HL-60/S4 (cell line): ENCODE results near the gene SIK3.

ENCODE experiments used
- in situ Hi-C: fragments of 300-500 bp; cut with MboI; formaldehyde crosslinking; loops from 2 replicates; pipeline ENCODE4 v1.14.3; 2022; ENCODE audit warnings: low sequenced_read_pairs

SIK3 gene

DNA sequence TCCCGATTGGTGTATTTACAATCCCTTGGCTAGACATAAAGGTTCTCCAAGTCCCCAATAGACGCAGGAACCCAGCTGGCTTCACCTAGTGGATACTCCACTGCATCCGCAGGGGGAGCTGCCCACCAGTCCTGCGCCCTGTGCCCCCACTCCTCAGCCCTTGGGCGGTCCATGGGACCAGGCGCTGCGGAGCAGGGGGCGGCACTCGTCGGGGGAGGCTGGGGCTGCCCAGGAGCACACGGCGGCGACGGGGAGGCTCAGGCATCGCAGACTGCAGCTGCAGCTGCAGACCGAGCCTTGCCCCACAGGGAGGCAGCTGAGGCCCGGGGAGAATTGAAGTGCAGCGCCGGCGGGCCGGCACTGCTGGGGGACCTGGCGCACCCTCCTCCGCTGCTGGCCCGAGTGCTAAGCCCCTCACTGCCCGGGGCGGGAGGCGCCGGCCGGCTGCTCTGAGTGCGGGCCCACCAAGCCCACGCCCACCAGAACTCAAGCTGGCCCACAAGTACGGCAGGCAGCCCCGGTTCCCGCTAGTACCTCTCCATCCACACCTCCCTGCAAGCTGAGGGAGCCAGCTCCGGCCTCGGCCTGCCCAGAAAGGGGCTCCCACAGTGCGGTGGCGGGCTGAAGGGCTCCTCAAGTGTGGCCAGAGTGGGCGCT lies 12.2 kb upstream of the SIK3 start:
- in situ Hi-C loops = no loop called here

DNA sequence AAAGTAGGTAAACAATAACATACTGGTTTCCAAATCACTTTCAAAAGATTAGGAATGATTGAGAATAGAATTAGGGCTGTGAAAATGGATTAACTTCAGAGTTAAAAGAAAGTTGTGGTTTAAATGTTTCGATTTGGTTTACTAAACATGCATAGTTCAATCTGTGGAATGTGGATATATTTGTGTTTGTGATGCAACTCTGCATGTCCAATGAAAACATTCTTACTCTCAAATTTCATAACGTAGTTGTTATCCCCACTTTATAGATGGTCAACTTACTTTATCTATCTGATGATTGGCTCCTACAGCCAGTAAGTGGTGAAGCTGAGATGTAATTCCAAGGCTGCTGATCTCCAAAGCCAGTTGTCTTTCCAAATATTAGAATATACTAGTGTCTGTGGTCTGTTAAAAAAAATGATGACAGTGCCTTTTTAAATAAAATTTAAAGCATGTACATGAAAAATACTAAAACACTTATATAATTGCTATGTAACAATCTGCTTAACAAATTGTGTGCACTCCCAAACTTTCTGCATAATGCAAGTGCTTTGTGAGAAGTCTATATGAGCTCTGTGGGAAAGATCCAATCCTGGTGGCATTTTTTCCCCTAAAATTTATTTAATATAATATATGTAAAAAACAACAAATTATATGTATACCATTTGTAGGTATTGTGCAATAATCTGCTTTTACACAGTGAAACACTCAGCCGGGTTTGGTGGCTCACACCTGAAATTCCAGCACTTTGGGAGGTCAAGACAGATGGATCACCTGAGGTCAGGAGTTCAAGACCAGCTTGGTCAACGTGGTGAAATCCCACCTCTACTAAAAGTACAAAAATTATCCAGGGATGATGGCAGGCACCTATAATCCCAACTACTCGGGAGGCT lies 9.7 kb upstream of the SIK3 start:
- in situ Hi-C loops = loop anchor here (10.0 kb wide), 1 partner anchor 233 kb away; no protein-coding TSS in a partner anchor

DNA sequence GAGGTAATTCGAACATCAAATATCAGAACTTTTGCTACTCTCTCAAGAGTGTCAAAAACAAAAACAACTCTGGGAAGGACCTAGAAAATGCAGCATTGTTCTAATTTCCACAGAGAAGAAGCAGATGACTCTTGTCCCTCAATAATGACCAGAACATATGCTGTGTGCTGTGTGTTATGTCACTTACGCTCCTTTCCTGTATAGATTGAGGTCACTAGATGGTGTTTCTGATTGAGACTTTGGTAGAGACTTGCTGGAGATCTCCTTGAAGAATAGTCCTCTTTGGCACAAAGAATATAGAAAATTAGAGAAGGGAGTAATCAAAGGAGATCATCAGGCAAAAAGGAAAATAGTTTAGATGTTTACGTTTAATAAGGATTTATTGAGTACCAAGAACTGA lies 2.3 kb upstream of the SIK3 start:
- in situ Hi-C loops = loop anchor here (10.0 kb wide), 1 partner anchor 226 kb away; no protein-coding TSS in a partner anchor

DNA sequence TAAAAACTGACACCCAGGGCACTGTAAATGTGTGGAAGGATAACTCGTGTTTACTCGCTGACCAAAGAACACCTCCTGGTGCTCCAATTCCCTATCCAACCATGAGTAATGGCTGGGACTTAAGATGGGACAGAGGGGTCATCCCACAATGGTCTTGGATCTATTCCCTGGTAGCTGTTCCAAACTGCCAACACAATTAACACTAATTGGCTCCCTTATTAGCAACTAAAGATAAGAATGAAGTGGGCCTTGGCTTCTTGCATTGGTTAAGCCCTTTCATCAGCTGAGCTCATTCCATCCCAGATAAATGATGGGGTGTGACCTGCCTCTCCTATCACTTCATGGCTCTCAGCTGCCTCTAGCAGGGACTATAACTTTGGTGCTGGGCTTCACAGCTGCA lies 1.5 kb upstream of the SIK3 start:
- in situ Hi-C loops = loop anchor here (10.0 kb wide), 1 partner anchor 225 kb away; no protein-coding TSS in a partner anchor

DNA sequence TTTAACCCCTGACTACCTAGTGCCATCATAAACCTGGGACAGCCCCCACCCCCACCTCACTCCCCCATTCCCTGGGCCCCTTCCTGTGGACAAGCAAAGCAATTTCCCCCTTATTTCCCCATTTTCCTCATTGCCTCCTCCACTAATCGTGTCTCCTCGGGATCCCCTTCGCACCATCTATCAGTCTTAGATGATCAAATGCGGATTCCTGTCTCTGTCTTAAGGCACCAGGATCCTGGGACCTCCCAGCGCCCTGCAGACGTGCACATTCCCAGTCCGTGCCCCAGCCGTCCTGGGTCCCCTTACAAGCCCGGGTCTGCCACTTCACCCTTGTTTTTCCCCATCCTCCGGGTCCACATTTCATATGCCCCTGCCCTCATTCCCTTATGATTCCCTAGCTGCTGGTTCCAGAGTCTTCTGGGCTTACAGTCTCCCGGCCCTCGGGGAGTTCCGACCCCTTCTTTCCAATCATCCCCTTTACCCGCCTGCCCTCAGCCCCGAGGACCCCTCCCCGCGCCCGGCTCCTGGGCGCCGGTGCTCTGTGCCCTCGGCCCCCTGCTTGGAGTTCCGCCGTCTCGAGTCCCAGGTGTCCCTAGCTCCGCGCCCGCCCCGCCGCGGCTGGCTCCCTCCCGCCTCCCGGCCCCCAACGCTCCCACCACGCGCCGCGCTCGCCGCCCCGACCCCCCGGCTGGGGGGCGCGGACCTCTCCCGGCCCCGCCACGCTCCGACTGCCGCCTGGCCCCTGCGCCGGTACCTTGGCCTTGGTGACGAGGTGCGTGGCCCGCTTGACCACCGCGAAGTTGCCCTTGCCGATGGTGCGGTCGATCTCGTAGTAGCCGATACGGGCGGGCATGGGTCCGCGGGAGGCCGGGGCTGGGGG lies 599 bp downstream of the SIK3 start:
- in situ Hi-C loops = no loop called here

DNA sequence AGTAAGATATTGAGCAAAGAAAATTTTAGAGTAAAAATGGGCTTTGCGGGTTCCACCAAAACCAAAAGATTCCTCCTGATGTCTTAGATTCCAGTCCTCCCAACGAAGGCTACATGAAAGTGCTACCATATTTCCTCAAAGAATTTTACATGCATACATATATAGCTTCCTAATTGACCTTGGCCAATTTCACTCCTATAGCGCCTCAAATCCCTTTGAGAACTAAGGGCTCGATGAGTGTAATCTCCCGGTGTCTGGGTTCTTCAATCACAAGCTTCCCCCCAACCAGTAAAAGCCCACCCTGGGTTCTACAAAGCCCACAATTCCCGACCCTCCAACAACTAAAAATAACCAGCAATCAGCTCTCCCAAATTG lies 1.2 kb downstream of the SIK3 start:
- in situ Hi-C loops = no loop called here

DNA sequence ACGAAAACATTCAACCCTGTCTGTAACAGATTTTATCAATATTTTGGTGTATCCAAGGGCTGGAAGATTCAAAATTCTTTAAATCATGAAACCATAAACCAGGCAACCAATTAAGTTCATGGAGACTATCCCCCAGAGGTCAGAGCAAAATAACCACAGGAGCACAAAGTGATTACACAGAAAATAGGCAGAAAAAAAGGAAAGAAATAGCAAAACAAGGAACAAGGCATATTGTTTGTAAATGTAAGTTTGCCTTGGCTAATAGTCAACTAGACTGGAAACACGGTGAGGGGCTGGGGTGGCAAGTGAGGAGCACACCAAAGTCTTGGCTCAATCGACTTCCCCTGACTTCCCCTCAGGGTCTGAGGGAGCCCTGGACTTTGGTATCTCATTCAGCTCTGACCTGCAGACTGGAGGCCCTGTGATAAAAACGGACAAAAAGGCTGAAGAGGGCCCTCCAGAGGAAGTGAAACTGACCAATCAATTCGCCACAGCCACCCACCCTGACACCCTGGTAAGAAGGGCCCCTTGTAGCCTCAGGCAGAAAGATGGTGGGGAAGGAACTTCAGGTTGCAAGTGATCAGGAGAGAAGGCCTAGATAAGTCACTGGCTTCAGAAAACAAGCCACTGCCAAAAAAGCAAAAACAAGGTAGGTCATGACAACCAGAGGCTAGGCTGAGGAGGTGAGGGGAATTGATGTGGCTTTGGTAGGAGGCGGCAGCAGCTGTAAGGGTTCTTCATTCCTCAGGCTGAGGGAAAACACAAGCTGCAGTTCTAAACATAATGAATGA lies 1.8 kb downstream of the SIK3 start:
- in situ Hi-C loops = no loop called here

DNA sequence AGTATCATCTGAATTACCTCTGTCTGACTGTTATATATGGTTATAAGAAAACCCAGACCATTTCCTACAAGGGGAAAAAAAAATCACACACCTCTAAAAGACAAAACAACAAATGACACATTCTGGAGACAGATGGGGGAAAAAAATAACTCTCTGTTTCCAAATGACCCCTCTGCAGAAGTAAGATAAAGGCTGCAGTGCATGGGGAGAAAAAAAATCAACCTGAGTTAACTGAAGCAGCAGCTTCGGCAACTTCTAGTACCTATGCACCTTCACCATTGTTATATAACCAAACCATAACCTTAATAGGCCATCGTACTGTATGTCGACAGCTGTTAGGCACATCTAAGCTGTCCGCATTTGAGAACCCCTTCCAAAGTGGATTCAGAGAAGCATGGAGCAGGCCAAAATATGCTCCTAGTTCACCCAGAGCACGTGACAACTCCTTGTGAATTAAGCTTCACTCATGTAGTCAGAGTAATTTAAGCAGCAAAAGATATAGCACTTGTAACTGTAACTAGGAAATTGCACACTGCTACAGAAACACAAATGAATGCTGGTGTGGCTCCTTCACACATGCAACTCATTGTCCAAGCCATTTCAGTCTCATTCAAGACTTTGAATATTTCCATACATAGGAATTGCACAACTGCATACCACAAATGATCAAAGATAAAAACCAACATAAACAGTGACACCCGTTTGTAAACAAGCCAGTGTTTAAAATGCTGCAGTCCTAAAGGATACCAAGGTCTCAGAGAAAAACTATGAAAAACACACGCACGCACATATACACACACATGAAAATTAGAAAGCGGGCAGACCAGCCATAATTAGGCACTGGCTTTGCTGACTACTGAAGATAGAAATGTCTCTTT lies 2.7 kb downstream of the SIK3 start:
- in situ Hi-C loops = no loop called here

DNA sequence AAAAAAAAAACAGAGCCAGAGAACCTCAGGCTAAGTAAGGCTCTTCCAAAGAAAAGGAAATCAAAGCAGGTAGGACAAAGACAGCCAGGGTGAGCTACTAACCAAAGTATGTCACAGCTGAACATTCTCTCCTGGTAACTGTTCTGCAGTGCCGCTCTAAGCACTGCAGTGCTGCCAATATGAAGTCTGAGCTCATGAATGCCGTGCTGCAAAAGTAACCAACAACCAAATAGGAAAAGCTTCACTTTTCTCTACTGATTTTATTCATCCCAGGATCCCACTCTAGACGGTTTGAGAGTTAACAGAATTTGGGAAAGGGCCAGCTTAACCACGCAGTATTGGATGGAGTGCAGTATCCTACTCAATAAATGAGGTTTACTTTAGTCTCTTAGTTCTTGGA lies 3.5 kb downstream of the SIK3 start:
- in situ Hi-C loops = no loop called here

DNA sequence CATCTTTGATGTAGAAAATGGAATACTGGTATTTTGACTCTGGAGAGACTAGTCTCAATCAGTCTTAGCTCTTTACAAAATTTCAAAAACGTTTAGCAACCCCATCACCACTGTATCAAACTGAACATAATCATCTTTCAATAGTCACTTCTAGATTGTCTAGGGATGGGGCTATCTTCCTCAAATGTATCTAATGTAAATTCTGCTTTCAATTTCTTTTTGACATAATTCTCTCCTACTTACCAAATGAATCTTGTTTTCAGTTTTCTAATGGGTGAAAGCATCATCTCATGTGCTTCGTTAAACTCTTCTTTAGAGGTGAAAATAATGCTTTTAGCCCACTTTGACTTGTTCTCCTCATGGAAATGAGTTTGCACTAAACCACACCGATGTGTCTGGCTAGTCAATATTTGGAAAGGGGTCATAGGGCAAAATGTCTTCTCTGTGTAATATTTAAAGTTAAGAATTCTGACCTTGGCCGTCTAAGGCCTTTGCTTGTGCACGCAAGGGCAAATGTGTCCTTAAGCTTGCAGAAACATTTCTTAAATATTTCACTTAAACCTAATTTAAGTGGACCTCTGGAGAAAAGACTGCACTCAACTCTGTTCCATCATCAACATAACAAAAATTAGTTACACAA lies 5.2 kb downstream of the SIK3 start:
- in situ Hi-C loops = no loop called here

DNA sequence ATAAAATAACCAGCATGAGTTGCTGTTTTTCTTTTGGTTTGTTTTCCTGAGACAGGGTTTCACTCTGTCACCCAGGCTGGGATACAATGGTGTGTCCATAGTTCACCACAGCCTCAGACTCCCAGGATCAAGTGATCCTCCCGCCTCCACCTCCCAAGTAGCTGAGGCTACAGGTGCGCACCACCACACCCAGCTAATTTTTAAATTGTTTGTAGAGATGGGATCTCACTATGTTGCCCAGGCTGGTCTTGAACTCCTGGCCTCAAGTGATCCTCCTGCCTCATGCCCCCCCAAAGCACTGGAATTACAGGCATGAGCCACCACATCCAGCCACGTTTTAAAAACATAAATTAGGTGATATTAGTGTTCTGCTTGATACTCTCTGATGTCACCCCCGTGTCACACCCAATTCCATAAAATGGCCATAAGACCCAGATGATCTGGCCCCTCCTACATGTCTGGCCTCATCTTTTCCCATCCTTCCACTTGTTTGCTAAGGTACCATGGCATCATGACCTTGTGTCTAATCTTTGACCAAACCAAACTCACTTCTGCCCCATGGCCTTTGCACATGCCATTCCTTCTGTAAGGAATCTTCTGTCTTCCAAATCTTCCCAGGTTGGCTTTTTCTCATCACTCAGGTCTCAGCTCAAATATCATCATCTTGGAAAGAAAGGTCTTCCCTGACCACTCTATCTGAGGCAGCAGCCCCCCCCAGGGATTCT lies 6.3 kb downstream of the SIK3 start:
- in situ Hi-C loops = no loop called here

DNA sequence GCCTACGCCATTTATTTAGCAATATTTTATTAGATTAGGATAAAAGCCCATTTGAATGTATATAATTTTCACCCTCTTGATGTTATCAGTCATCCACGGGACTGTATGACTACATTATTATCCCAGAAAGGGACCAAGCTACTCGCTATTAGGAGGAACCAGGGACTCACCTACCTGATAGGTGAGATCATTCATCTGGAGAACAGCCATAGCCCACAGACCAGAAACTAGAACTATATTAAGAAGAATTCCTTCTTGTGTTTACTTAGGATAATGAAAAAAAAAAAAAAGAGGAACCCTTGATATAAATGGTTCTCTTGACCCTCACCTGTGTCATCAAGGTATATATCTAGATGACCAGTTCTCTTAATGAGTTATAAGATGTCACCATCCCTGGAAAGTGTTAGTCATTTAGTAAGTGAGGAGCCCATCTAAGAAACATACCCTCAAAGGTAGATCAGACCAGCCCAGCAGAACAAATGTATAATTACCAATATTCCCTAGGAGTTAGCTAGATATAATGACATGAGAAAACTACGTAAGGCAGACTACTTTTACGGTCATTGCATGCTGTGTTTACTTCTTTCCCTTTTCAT lies 8.0 kb downstream of the SIK3 start:
- in situ Hi-C loops = no loop called here

DNA sequence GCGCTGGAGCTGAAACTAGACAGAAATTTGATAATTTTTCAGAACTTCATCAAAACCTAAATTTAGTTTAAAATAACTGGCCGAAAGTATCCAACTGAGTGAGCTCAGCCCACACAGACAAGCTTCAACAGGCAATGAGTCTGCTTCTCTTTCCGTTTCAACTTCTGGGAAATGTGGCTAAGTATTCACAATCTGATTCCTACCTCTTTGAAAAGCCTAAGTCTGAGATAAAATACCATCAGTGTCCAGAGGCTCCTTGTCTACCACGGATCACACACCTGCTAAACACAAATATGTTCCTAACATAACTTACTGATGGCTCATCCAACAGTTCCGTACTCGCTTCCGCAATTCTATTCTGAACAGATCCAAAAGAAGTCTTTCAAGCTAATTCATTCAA lies 8.5 kb downstream of the SIK3 start:
- in situ Hi-C loops = no loop called here

DNA sequence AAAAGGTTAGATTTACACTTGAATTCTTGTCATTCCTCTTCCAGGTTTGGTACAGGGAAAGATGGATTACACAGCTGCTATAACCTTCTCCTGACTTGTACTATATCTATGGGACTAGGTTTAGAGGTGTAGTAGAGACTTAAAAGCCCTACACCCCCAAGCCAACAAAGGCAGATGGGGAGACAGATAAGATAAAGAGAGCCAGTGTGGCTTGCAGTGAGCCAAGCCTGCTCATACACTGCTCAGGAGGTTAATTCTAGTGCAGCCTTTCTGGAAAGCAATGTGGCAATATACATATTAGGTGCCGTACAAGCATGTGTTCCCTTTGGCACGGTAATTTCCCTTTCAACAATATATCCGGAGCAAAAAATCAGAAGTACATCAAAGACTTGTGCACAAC lies 10.8 kb downstream of the SIK3 start:
- in situ Hi-C loops = no loop called here

DNA sequence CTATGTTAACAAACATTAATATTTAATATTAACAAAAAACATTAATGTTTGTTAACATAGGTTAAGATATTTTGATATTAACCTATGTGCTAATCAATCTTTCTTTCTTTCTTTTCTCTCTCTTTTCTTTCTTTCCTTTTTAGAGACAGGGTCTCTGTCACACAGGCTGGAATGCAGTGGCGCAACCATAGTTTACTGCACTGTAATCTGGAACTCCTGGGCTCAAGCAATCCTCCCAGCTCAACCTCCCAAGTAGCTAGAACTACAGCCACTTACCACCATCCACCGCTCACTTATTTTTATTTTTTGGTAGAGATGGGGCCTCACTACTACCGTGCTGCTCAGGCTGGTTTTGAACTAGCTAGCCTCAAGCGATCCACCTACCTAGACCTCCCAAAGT lies 13.2 kb downstream of the SIK3 start:
- in situ Hi-C loops = no loop called here

DNA sequence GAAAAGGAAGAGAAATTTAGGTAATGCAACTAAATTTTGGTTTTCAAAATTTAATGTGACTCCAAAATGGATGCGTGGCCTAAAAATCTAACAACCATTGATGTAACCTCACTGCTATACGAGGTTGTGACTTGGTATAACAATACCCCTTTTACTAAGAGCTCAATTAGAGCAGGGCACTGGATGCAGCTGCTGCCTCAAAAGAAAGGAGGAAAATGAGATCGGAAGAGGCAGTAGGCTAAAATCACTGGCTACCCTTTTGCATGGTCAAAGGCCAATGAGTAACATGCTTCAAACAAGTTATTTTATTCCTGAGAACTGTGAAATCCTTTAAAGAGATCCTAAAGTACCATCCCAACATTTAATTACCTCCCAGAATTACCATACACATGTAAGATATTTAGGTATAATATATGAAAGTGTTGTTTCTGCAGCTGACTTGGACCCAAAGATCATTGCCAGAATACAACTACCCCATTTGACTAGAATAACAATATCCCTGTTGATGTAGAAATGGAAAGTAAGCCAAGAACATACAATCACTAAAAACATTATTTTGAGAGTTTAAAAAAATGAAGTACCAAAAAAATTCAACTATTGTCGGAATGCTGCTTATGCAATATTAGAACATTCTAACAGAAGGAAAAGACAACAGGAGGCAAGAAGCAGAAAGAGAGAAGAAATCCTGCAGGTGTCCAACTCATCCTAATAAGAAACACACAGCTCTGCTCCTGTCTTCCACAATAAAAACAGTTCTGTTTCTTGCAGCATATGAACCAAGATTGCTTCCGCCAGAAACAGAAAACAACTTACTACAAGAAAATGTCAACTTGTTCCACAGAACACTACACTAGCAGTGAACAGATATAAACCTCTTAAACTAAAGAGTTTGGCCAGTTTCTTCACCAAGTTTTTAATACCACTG lies 15.0 kb downstream of the SIK3 start:
- in situ Hi-C loops = no loop called here

DNA sequence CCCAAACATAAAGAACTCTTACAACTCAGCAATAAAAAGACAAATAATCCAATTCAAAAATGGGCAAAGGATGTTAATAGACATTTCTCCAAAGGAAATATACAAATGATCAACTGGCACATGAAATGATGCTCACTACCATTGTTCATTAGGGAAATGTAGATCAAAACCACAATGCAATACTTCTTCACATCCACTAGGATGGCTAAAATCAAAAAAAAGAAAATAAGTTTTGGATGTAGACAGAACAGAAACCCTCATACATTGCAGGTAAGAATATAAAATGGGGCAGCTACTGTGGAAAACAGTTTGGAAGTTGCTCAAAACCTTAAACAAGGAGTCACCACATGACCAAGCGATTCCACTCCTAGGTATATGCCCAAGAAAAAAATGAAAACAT lies 16.3 kb downstream of the SIK3 start:
- in situ Hi-C loops = no loop called here
